GM12878 (cell line): ENCODE measurements around the gene NCAPD2. TPM values are rescaled to one million over a fixed set of nuclear protein-coding genes. Genes with fewer than 3 reads are reported as not detected.

ENCODE experiments used
- ATAC-seq: fragments of 200-7000 bp; cut with Tn5 transposase; 3 replicates; pipeline ENCODE4 v1.9.1; 2020; ENCODE audit warnings: mild to moderate bottlenecking, moderate library complexity
- BruUV-seq: library from RNA; stranded (reverse); fragments of 400-500 nt; replicated peaks from 2 replicates; lab custom pipeline; 2021; lab: Mats Ljungman, UMichigan
- CTCF ChIA-PET: fragments of 300-600 bp; sonication (Branson Sonifier 250); formaldehyde crosslinking; extraction: SDS; loops from one replicate; lab custom pipeline; 2021; ENCODE audit warnings: inconsistent platforms; lab: Yijun Ruan, JAX
- POLR2A ChIA-PET: fragments of 350-600 bp; formaldehyde crosslinking; extraction: SDS; loops from one replicate; lab custom pipeline; 2021; ENCODE audit warnings: inconsistent platforms; lab: Charles Lee
- RAD21 ChIA-PET: fragments of 300-600 bp; sonication (Branson Sonifier 250); formaldehyde crosslinking; loops from one replicate; lab custom pipeline; 2023; ENCODE audit warnings: antibody characterized with exemption; ENCODE audit not compliant: unreplicated experiment; lab: Charles Lee
- SMC1A ChIA-PET: fragments of 300-600 bp; sonication (Branson Sonifier 250); formaldehyde crosslinking; loops from one replicate; lab custom pipeline; 2023; ENCODE audit not compliant: unreplicated experiment, uncharacterized antibody; lab: Charles Lee
- DNase-seq: peaks from one replicate; pipeline ENCODE4 v3.0.0-alpha.2; 2011; ENCODE audit warnings: low read depth, low spot score
- FAIRE-seq: peaks from 3 replicates; lab custom pipeline; 2011; peaks lifted over from hg19 to GRCh38; lab: Jason Lieb, UNC
- H2AFZ ChIP-seq: 2 replicates; pipeline ENCODE4 v1.6.0; 2011; ENCODE audit warnings: low read depth, low read length, control low read depth; ENCODE audit not compliant: control insufficient read depth
- H3K27ac ChIP-seq: 2 replicates; pipeline ENCODE4 v1.5.1; 2011; ENCODE audit warnings: control low read depth; ENCODE audit not compliant: control insufficient read depth, insufficient read depth
- H3K27me3 ChIP-seq, 2 experiments: replicated peaks in 1 of 2; 2 replicates each; pipeline versions ENCODE4 v1.6.0 to v1.6.1; 2011; ENCODE audit warnings: low read length in 1 of 2; ENCODE audit not compliant: control insufficient read depth in 2 of 2, insufficient read depth in 2 of 2
- H3K36me3 ChIP-seq, 2 experiments: 2 replicates each; pipeline ENCODE4 v1.5.1; 2011; ENCODE audit warnings: low read length in 1 of 2; ENCODE audit not compliant: control insufficient read depth in 2 of 2, insufficient read depth in 2 of 2
- H3K4me1 ChIP-seq: 2 replicates; pipeline ENCODE4 v1.6.1; 2011; ENCODE audit warnings: mild to moderate bottlenecking, low read length, moderate library complexity, mixed read lengths; ENCODE audit not compliant: control insufficient read depth, insufficient read depth
- H3K4me2 ChIP-seq: 2 replicates; pipeline ENCODE4 v1.6.0; 2011; ENCODE audit warnings: control low read depth; ENCODE audit not compliant: control insufficient read depth, insufficient read depth
- H3K4me3 ChIP-seq: fragments of 200-600 bp; sonication (generic); 2 replicates; pipeline ENCODE4 v1.5.1; 2016
- H3K79me2 ChIP-seq: 2 replicates; pipeline ENCODE4 v1.6.0; 2011; ENCODE audit warnings: low read length; ENCODE audit not compliant: control insufficient read depth, insufficient read depth
- H3K9ac ChIP-seq: 2 replicates; pipeline ENCODE4 v1.8.0; 2011; ENCODE audit warnings: low read length, control low read depth, mixed read lengths; ENCODE audit not compliant: control insufficient read depth, insufficient read depth
- H3K9me3 ChIP-seq: replicated peaks from 3 replicates; pipeline ENCODE4 v1.5.1; 2011; ENCODE audit warnings: mild to moderate bottlenecking, low read length; ENCODE audit not compliant: control insufficient read depth, insufficient read depth
- H4K20me1 ChIP-seq: 2 replicates; pipeline ENCODE4 v1.6.0; 2011; ENCODE audit not compliant: control insufficient read depth, insufficient read depth
- ATF7 ChIP-seq: fragments of 450-650 bp; IDR thresholded peaks from 2 replicates; pipeline ENCODE4 v1.6.1; 2016; ENCODE audit warnings: low read depth, mild to moderate bottlenecking
- KLF5 ChIP-seq: fragments of 450-650 bp; IDR thresholded peaks from 2 replicates; pipeline ENCODE4 v1.6.1; 2014; ENCODE audit warnings: mild to moderate bottlenecking; ENCODE audit not compliant: partially characterized antibody
- LARP7 ChIP-seq: fragments of 450-650 bp; IDR thresholded peaks from 2 replicates; pipeline ENCODE4 v1.6.1; 2017; ENCODE audit warnings: mild to moderate bottlenecking
- MEF2B ChIP-seq: fragments of 450-650 bp; IDR thresholded peaks from 2 replicates; pipeline ENCODE4 v1.6.1; 2018; ENCODE audit warnings: mild to moderate bottlenecking, moderate library complexity; ENCODE audit not compliant: partially characterized antibody, poor library complexity, severe bottlenecking
- MXI1 ChIP-seq: fragments of 150-350 bp; IDR thresholded peaks from 2 replicates; pipeline ENCODE4 v1.6.1; 2011; ENCODE audit warnings: low read depth, mild to moderate bottlenecking, inconsistent platforms, low read length, improper control_type of control experiment
- NFIC ChIP-seq: IDR thresholded peaks from 2 replicates; pipeline ENCODE4 v1.6.1; 2012; ENCODE audit warnings: low read depth, mild to moderate bottlenecking, inconsistent platforms, low read length, moderate library complexity
- POLR2A ChIP-seq: IDR thresholded peaks from 2 replicates; pipeline ENCODE4 v1.6.1; 2011; ENCODE audit warnings: low read depth, mild to moderate bottlenecking, low read length
- POU2F2 ChIP-seq: IDR thresholded peaks from 3 replicates; pipeline ENCODE4 v1.6.1; 2011; ENCODE audit warnings: low read depth, mild to moderate bottlenecking, low read length, borderline replicate concordance
- RFX5 ChIP-seq: IDR thresholded peaks from 2 replicates; pipeline ENCODE4 v1.6.1; 2011; ENCODE audit warnings: low read depth, low read length, improper control_type of control experiment
- ZNF207 ChIP-seq: fragments of 450-650 bp; IDR thresholded peaks from 2 replicates; pipeline ENCODE4 v1.6.1; 2014; ENCODE audit warnings: antibody characterized with exemption, mild to moderate bottlenecking, borderline replicate concordance
- ZNF24 ChIP-seq: fragments of 450-650 bp; IDR thresholded peaks from 2 replicates; pipeline ENCODE4 v1.6.1; 2017; ENCODE audit warnings: antibody characterized with exemption, mild to moderate bottlenecking
- WGBS: methylation state at CpG from one replicate; pipeline ENCODE4 v1.1.6; 2016; ENCODE audit warnings: low lambda C conversion rate; ENCODE audit not compliant: insufficient replicate concordance, insufficient coverage; ENCODE audit errors: missing lambda C conversion rate; 5-methylcytosine and 5-hydroxymethylcytosine counted together
- in situ Hi-C: fragments of 300-500 bp; cut with MboI; formaldehyde crosslinking; loops from 9 replicates; pipeline ENCODE4 v1.14.3; 2018; ENCODE audit warnings: mixed read lengths
- intact Hi-C: fragments of 100-400 bp; cut with micrococcal nuclease; formaldehyde crosslinking; loops from one replicate; pipeline ENCODE4 v1.14.2; 2022; ENCODE audit not compliant: unreplicated experiment
- polyA plus RNA-seq, 11 experiments: library from polyadenylated mRNA; depleted of rRNA in 4 of 11; unstranded in 6 of 11; stranded (reverse) in 5 of 11; fragments of >200 nt; fragmentation: Nextera tagmentation in 4 of 11; fragmentation: Illumina TruSeq in 1 of 11; extraction: Ambion mirVana in 4 of 11; extraction: Trizol in 1 of 11; gene quantifications; 1 replicate in 1 of 11; 2 replicates in 10 of 11; pipeline versions ENCODE4 v1.2.1 to v1.2.3, GENCODE V29; 2011 to 2016; ENCODE audit warnings: inconsistent platforms in 2 of 11, missing spikeins in 2 of 11, low read depth in 1 of 11
- total RNA-seq, 4 experiments: library from RNA; depleted of rRNA in 3 of 4; stranded (reverse); fragments of >200 nt in 3 of 4; fragmentation: Illumina TruSeq in 1 of 4; extraction: Trizol in 1 of 4; gene quantifications; 2 replicates each; pipeline versions ENCODE4 v1.2.1 to v1.2.3, GENCODE V29; 2013 to 2021
- TF ChIP-seq, protein P1 (sequence below): IDR thresholded peaks from 2 replicates; pipeline ENCODE4 v1.6.1; 2012; ENCODE audit warnings: low read length, inconsistent platforms
- TF ChIP-seq, protein P2 (sequence below): fragments of 450-650 bp; IDR thresholded peaks from 2 replicates; pipeline ENCODE4 v1.6.1; 2016; ENCODE audit warnings: mild to moderate bottlenecking
- TF ChIP-seq, protein P3 (sequence below): IDR thresholded peaks from 2 replicates; pipeline ENCODE4 v1.6.1; 2012; ENCODE audit warnings: mild to moderate bottlenecking, low read depth, low read length

Gene NCAPD2
- total and polyA plus RNA-seq, 10 of the 15 experiments (the other 5 are each of a cell fraction or from before 2014, with no cell fraction given): 24.2 to 160 (median 110) TPM

DNA sequence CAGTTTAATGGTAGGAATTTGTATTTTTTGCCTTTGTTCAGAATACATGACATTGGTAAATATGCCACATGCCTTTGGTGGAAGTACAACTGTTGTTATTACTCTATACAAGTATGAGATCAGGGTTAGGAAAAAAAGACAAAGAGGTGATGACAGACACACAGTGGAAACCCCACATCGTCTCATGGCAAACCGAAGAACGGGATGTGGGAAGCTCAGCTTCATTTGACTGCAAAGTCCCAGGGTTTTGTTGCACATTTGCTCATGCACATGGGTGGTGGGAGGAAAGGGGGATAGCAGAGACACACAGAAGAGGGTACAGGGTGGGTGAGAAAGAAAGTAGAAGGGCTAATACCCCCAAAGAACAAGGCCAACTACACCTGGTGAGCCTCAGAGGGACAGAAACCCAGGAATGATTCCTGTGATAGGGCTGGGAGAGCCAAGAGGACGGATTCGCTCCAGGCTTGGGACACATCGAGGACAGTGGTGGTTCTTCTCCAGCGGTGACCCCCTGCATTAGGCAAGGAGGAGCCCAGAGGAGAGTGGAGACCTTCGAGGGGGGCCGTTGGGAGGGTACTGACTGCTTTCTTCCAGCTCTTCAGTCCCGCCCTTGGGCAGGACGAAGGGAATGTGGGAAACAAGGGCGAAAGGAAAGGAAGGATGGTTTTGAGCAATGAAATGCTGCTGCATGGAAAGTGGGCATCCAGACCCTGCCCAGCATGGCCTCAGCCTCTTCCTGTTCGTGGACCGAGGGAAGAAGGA is 31.5 kb upstream of the NCAPD2 start (continued):
- TF ChIP-seq NFIC: peak; percentile 20; the same call in 1 of the 2 replicates
- TF ChIP-seq, protein P1, sequence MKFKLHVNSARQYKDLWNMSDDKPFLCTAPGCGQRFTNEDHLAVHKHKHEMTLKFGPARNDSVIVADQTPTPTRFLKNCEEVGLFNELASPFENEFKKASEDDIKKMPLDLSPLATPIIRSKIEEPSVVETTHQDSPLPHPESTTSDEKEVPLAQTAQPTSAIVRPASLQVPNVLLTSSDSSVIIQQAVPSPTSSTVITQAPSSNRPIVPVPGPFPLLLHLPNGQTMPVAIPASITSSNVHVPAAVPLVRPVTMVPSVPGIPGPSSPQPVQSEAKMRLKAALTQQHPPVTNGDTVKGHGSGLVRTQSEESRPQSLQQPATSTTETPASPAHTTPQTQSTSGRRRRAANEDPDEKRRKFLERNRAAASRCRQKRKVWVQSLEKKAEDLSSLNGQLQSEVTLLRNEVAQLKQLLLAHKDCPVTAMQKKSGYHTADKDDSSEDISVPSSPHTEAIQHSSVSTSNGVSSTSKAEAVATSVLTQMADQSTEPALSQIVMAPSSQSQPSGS: peak; percentile 43; the same call in 1 of the 2 replicates
- TF ChIP-seq POLR2A: peak; percentile 11; the same call in 1 of the 2 replicates

DNA sequence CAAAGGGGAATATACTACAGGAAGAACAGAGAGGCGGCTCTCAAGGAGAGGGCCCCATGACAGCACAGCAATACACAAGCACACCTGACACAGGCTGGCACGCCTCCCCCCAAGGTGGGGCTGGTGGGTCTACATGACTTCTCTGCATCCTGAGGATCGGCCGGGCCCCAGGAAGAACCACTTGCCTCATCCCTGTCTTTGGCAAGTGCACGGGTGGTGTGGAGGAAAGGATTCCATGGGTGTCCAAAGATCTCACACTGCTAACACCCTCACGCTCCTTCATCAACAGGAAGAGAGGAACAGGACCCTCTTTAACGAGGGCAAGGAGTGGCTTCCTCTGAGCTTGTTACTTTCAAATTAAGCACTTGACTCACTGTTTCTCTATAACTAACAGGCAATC is 30.7 kb upstream of the NCAPD2 start:
- Histone ChIP-seq H3K9ac (no peak overlapping the region), H2AFZ (no peak overlapping the region), H3K27me3 (no peaks in the 10 kb centered on the region), H3K4me3 (no peak overlapping the region), H3K79me2 (peaks cover 71% of the 10 kb centered on the region), H3K27ac (peak overlapping the region; percentile 89), H4K20me1 (no peaks in the 10 kb centered on the region), H3K9me3 (no peaks in the 10 kb centered on the region), H3K36me3 (peaks cover 28 to 46% of the 10 kb centered on the region in 2 experiments), H3K4me2 (peak overlapping the region; percentile 75; the same call in 1 of the 2 replicates), H3K4me1 (peaks cover 51% of the 10 kb centered on the region)
- 72% methylated on average over 7 of the region's 7 CpGs for WGBS
- no TSS peak for BruUV-seq
- FAIRE-seq: no peak
- SMC1A ChIA-PET: interaction anchor here (0.9 to 8.7 kb wide), 14 partner anchors 9 to 137 kb away, joined by 3 to 169 read pairs (median 10); partner anchors contain the start of genes CD27, GAPDH and TAPBPL
- intact Hi-C loops: no loop called here
- POLR2A ChIA-PET: interaction anchor here (0.5 to 10.3 kb wide), 5 partner anchors 17 to 266 kb away, joined by 6 to 384 read pairs (median 33); partner anchors contain the start of genes CD27 and TAPBPL
- no peak for DNase-seq
- ATAC-seq: no peak
- CTCF ChIA-PET: interaction anchor here (0.8 to 7.3 kb wide), 16 partner anchors 10 to 181 kb away, joined by 3 to 147 read pairs (median 5); partner anchors contain the start of genes CD27 and MRPL51
- RAD21 ChIA-PET: interaction anchor here (1.0 to 8.8 kb wide), 11 partner anchors 8 to 141 kb away, joined by 3 to 319 read pairs (median 4); partner anchors contain the start of genes CD27 and TAPBPL
- in situ Hi-C loops: loop anchor here (5.0 kb wide), 1 partner anchor 36 kb away; no protein-coding TSS in a partner anchor
- TF ChIP-seq ZNF207 (no peak), RFX5 (no peak), LARP7 (no peak), MXI1 (no peak), ZNF24 (no peak), KLF5 (no peak), ATF7 (no peak), MEF2B (no peak), POU2F2 (no peak)
- TF ChIP-seq, protein P2, sequence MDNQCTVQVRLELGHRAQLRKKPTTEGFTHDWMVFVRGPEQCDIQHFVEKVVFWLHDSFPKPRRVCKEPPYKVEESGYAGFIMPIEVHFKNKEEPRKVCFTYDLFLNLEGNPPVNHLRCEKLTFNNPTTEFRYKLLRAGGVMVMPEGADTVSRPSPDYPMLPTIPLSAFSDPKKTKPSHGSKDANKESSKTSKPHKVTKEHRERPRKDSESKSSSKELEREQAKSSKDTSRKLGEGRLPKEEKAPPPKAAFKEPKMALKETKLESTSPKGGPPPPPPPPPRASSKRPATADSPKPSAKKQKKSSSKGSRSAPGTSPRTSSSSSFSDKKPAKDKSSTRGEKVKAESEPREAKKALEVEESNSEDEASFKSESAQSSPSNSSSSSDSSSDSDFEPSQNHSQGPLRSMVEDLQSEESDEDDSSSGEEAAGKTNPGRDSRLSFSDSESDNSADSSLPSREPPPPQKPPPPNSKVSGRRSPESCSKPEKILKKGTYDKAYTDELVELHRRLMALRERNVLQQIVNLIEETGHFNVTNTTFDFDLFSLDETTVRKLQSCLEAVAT: no peak
- TF ChIP-seq, protein P3, sequence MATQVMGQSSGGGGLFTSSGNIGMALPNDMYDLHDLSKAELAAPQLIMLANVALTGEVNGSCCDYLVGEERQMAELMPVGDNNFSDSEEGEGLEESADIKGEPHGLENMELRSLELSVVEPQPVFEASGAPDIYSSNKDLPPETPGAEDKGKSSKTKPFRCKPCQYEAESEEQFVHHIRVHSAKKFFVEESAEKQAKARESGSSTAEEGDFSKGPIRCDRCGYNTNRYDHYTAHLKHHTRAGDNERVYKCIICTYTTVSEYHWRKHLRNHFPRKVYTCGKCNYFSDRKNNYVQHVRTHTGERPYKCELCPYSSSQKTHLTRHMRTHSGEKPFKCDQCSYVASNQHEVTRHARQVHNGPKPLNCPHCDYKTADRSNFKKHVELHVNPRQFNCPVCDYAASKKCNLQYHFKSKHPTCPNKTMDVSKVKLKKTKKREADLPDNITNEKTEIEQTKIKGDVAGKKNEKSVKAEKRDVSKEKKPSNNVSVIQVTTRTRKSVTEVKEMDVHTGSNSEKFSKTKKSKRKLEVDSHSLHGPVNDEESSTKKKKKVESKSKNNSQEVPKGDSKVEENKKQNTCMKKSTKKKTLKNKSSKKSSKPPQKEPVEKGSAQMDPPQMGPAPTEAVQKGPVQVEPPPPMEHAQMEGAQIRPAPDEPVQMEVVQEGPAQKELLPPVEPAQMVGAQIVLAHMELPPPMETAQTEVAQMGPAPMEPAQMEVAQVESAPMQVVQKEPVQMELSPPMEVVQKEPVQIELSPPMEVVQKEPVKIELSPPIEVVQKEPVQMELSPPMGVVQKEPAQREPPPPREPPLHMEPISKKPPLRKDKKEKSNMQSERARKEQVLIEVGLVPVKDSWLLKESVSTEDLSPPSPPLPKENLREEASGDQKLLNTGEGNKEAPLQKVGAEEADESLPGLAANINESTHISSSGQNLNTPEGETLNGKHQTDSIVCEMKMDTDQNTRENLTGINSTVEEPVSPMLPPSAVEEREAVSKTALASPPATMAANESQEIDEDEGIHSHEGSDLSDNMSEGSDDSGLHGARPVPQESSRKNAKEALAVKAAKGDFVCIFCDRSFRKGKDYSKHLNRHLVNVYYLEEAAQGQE: no peak
